Mesendoderm (in vitro differentiated cells): ENCODE measurements around the gene EFHD1.
"Not testable (repeated sequence)": the region's sequence is repeated elsewhere in the genome, so short reads cannot be mapped to it uniquely, and the experiment has no call there.

Experiments used
- DNase-seq: peaks from one replicate; pipeline ENCODE4 v3.0.0; 2013
- H2AK5ac ChIP-seq: 2 replicates; pipeline ENCODE4 v1.6.1; 2013; ENCODE audit warnings: low read length, inconsistent platforms
- H2BK120ac ChIP-seq: 2 replicates; pipeline ENCODE4 v1.6.1; 2013; ENCODE audit warnings: low read depth, mild to moderate bottlenecking, low read length, moderate library complexity, mixed read lengths
- H2BK15ac ChIP-seq: replicated peaks from 2 replicates; pipeline ENCODE4 v1.6.1; 2013; ENCODE audit warnings: low read depth, mild to moderate bottlenecking, moderate library complexity
- H2BK5ac ChIP-seq: 2 replicates; pipeline ENCODE4 v1.6.1; 2013; ENCODE audit warnings: low read length, inconsistent platforms
- H3K18ac ChIP-seq: 2 replicates; pipeline ENCODE4 v1.6.1; 2013; ENCODE audit warnings: mild to moderate bottlenecking, low read length, mixed read lengths
- H3K23ac ChIP-seq: one replicate; pipeline ENCODE4 v1.6.1; 2013; ENCODE audit warnings: low read length
- H3K27ac ChIP-seq: 2 replicates; pipeline ENCODE4 v1.5.1; 2013; ENCODE audit warnings: low read depth, mild to moderate bottlenecking, inconsistent platforms, low read length, moderate library complexity
- H3K27me3 ChIP-seq: 2 replicates; pipeline ENCODE4 v1.6.1; 2013; ENCODE audit warnings: low read length, control low read depth, mild to moderate bottlenecking, inconsistent platforms; ENCODE audit not compliant: insufficient read depth, poor library complexity
- H3K36me3 ChIP-seq: 2 replicates; pipeline ENCODE4 v1.6.1; 2013; ENCODE audit warnings: low read length, inconsistent platforms; ENCODE audit not compliant: control insufficient read depth, insufficient read depth
- H3K4ac ChIP-seq: one replicate; pipeline ENCODE4 v1.6.1; 2013; ENCODE audit warnings: low read depth, mild to moderate bottlenecking, low read length, moderate library complexity
- H3K4me1 ChIP-seq: 2 replicates; pipeline ENCODE4 v1.6.1; 2013; ENCODE audit warnings: low read depth, low read length, inconsistent platforms; ENCODE audit not compliant: control insufficient read depth
- H3K4me2 ChIP-seq: 2 replicates; pipeline ENCODE4 v1.6.1; 2013; ENCODE audit warnings: low read length
- H3K4me3 ChIP-seq: 2 replicates; pipeline ENCODE4 v1.5.1; 2013; ENCODE audit warnings: mild to moderate bottlenecking, low read length
- H3K56ac ChIP-seq: one replicate; pipeline ENCODE4 v1.6.1; 2013; ENCODE audit warnings: low read length
- H3K79me1 ChIP-seq: 2 replicates; pipeline ENCODE4 v1.6.1; 2013; ENCODE audit warnings: low read length, inconsistent platforms
- H3K79me2 ChIP-seq: 2 replicates; pipeline ENCODE4 v1.6.1; 2013; ENCODE audit warnings: mild to moderate bottlenecking, low read length; ENCODE audit not compliant: control insufficient read depth, insufficient read depth
- H3K9ac ChIP-seq: 2 replicates; pipeline ENCODE4 v1.6.1; 2013; ENCODE audit warnings: low read length, inconsistent platforms
- H4K5ac ChIP-seq: one replicate; pipeline ENCODE4 v1.6.1; 2013; ENCODE audit warnings: low read length
- H4K8ac ChIP-seq: one replicate; pipeline ENCODE4 v1.6.1; 2013; ENCODE audit warnings: low read depth, mild to moderate bottlenecking, control low read depth, low read length, moderate library complexity
- WGBS: extraction: QIAGEN DNeasy Blood & Tissue Kit; methylation state at CpG from one replicate; pipeline ENCODE4 v1.1.7; 2013; ENCODE audit warnings: low lambda C conversion rate, missing lambda C conversion rate; ENCODE audit not compliant: insufficient coverage; ENCODE audit errors: extremely low coverage; 5-methylcytosine and 5-hydroxymethylcytosine counted together

Gene EFHD1

GRCh38 chr2:232632904-232633412, 446 bp upstream of the EFHD1 start:
- Histone ChIP-seq H4K5ac (no peak overlapping the region), H3K4ac (no peak overlapping the region), H3K79me1 (no peaks in the 10 kb centered on the region), H3K9ac (peak overlapping the region; percentile 47), H3K18ac (peak overlapping the region; percentile 62), H3K4me3 (peak overlapping the region; percentile 18), H3K79me2 (no peaks in the 10 kb centered on the region), H2BK5ac (no peak overlapping the region), H2AK5ac (no peak overlapping the region), H3K56ac (peak overlapping the region; percentile 73), H4K8ac (no peak overlapping the region), H3K27me3 (peaks cover 10% of the 10 kb centered on the region), H3K27ac (no peak overlapping the region), H3K23ac (peak overlapping the region; percentile 15), H3K36me3 (no peaks in the 10 kb centered on the region), H3K4me1 (no peaks in the 10 kb centered on the region), H2BK15ac (no peak overlapping the region), H3K4me2 (peak overlapping the region; percentile 19), H2BK120ac (no peak overlapping the region)
- peak; percentile 35 for DNase-seq
- WGBS: no CpG with 5 or more reads among the region's 40 CpGs

GRCh38 chr2:232634206-232635150, 1.1 kb downstream of the EFHD1 start:
- Histone ChIP-seq H3K56ac (peak overlapping the region; percentile 86), H3K36me3 (no peaks in the 10 kb centered on the region), H3K79me1 (no peaks in the 10 kb centered on the region), H3K4ac (no peak overlapping the region), H3K4me1 (no peaks in the 10 kb centered on the region), H3K79me2 (no peaks in the 10 kb centered on the region), H4K8ac (no peak overlapping the region), H4K5ac (no peak overlapping the region), H3K4me2 (peak overlapping the region; percentile 35), H3K27me3 (peaks cover 10% of the 10 kb centered on the region), H3K27ac (no peak overlapping the region), H2BK15ac (no peak overlapping the region), H2BK5ac (no peak overlapping the region), H3K9ac (peak overlapping the region; percentile 65), H3K18ac (peak overlapping the region; percentile 75), H3K4me3 (peak overlapping the region; percentile 28), H2BK120ac (no peak overlapping the region), H2AK5ac (no peak overlapping the region), H3K23ac (no peak overlapping the region)
- no CpG with 5 or more reads among the region's 61 CpGs for WGBS
- DNase-seq: peak; percentile 66

GRCh38 chr2:232635376-232635775, 2.0 kb downstream of the EFHD1 start:
- not testable (repeated sequence) for H3K27ac ChIP-seq, H2BK120ac ChIP-seq, H3K56ac ChIP-seq, H3K4me3 ChIP-seq, H4K8ac ChIP-seq, H3K27me3 ChIP-seq, H3K4me2 ChIP-seq, H3K18ac ChIP-seq, H3K9ac ChIP-seq, DNase-seq, H2BK15ac ChIP-seq, H3K23ac ChIP-seq, H4K5ac ChIP-seq, H3K79me1 ChIP-seq, H3K4ac ChIP-seq, H2AK5ac ChIP-seq, H3K36me3 ChIP-seq, H3K4me1 ChIP-seq, H3K79me2 ChIP-seq, H2BK5ac ChIP-seq
- no CpG with 5 or more reads among the region's 10 CpGs for WGBS

- Histone ChIP-seq H3K4me1 (no peaks in the 10 kb centered on the region), H2BK120ac (no peak overlapping the region), H3K56ac (no peak overlapping the region), H3K27ac (no peak overlapping the region), H3K79me2 (no peaks in the 10 kb centered on the region), H3K4ac (no peak overlapping the region), H3K79me1 (no peaks in the 10 kb centered on the region), H4K8ac (no peak overlapping the region), H2AK5ac (no peak overlapping the region), H3K23ac (no peak overlapping the region), H3K4me3 (no peak overlapping the region), H2BK15ac (no peak overlapping the region), H3K18ac (no peak overlapping the region), H2BK5ac (no peak overlapping the region), H4K5ac (no peak overlapping the region), H3K36me3 (no peaks in the 10 kb centered on the region), H3K4me2 (no peak overlapping the region), H3K9ac (no peak overlapping the region), H3K27me3 (peaks cover 10% of the 10 kb centered on the region)
- DNase-seq: no peak
- WGBS: no CpG with 5 or more reads among the region's 4 CpGs
These were observed 2.4 kb downstream of the EFHD1 start for GRCh38 chr2:232635820-232636219.

- H3K27me3 ChIP-seq: peaks cover 10% of the 10 kb centered on the region
- no peak overlapping the region for H3K23ac ChIP-seq
- no peak overlapping the region for H3K4me3 ChIP-seq
- H2BK5ac ChIP-seq: no peak overlapping the region
- H3K27ac ChIP-seq: no peak overlapping the region
- no peak overlapping the region for H2BK120ac ChIP-seq
- no peak overlapping the region for H3K56ac ChIP-seq
- H3K9ac ChIP-seq: no peak overlapping the region
- H3K18ac ChIP-seq: no peak overlapping the region
- no peak overlapping the region for H4K5ac ChIP-seq
- H3K4me1 ChIP-seq: no peaks in the 10 kb centered on the region
- no CpG with 5 or more reads among the region's 16 CpGs for WGBS
- H4K8ac ChIP-seq: no peak overlapping the region
- H3K36me3 ChIP-seq: no peaks in the 10 kb centered on the region
- H2AK5ac ChIP-seq: no peak overlapping the region
- no peaks in the 10 kb centered on the region for H3K79me1 ChIP-seq
- no peak overlapping the region for H2BK15ac ChIP-seq
- no peak for DNase-seq
- no peak overlapping the region for H3K4ac ChIP-seq
- no peaks in the 10 kb centered on the region for H3K79me2 ChIP-seq
- H3K4me2 ChIP-seq: no peak overlapping the region
These were observed 3.5 kb downstream of the EFHD1 start for GRCh38 chr2:232636788-232637420.
